SJSA1 (cell line): ENCODE results near the gene METTL21A. TPM values are rescaled to one million over a fixed set of nuclear protein-coding genes. Genes with fewer than 3 reads are reported as not detected.

Source experiments
- DNase-seq, 2 experiments: peaks; one replicate each; pipeline ENCODE4 v3.0.0-alpha.2; 2015 to 2020; ENCODE audit warnings: low spot score in 2 of 2, low read depth in 1 of 2
- H3K27ac ChIP-seq: fragments of 250-450 bp; sonication (Bioruptor Pico); 2 replicates; pipeline ENCODE4 v1.5.1; 2020; ENCODE audit warnings: mild to moderate bottlenecking, moderate library complexity
- H3K27me3 ChIP-seq: fragments of 250-450 bp; sonication (Bioruptor Pico); replicated peaks from 2 replicates; pipeline ENCODE4 v1.5.1; 2020; ENCODE audit warnings: mild to moderate bottlenecking, moderate library complexity
- H3K36me3 ChIP-seq: fragments of 250-450 bp; sonication (Bioruptor Pico); 2 replicates; pipeline ENCODE4 v1.5.1; 2020; ENCODE audit warnings: mild to moderate bottlenecking
- H3K4me1 ChIP-seq: fragments of 250-450 bp; sonication (Bioruptor Pico); replicated peaks from 2 replicates; pipeline ENCODE4 v1.6.1; 2021; ENCODE audit warnings: mild to moderate bottlenecking
- H3K4me3 ChIP-seq: fragments of 250-450 bp; sonication (Bioruptor Pico); 2 replicates; pipeline ENCODE4 v1.5.1; 2020; ENCODE audit warnings: mild to moderate bottlenecking
- H3K9me3 ChIP-seq: fragments of 250-450 bp; sonication (Bioruptor Pico); replicated peaks from 2 replicates; pipeline ENCODE4 v1.5.1; 2020; ENCODE audit warnings: mild to moderate bottlenecking
- total RNA-seq: library from RNA; depleted of rRNA; stranded (reverse); fragments of >200 nt; shearing (Covaris generic); gene quantifications from 2 replicates; pipeline ENCODE4 v1.2.3, GENCODE V29; 2014; rRNA removed

The METTL21A gene
- total RNA-seq, 1 experiment from 2014 or later, result 25.4 TPM

GRCh38 chr2:207565736-207566500 is 59.3 kb downstream of the METTL21A start:
- H3K9me3 ChIP-seq, result no peaks in the 10 kb centered on the region
- no peaks in the 10 kb centered on the region for H3K27me3 ChIP-seq
- H3K4me3 ChIP-seq, result no peak overlapping the region
- peaks cover 66% of the 10 kb centered on the region for H3K36me3 ChIP-seq
- DNase-seq, result no peak
- peaks cover 4% of the 10 kb centered on the region; the same call in 1 of the 2 replicates for H3K4me1 ChIP-seq
- no peak overlapping the region for H3K27ac ChIP-seq

Other genes with a start within 250 kb of the METTL21A start
- 25.0 and 63.0 TPM in 2 replicates for gene CREB1, start 95.4 kb downstream of the METTL21A start, total RNA-seq
- gene CCNYL1, start 86.2 kb upstream of the METTL21A start, total RNA-seq, result 7.0 and 9.8 TPM in 2 replicates
- 1.9 and 2.5 TPM in 2 replicates for gene FZD5, start 144.5 kb upstream of the METTL21A start, total RNA-seq